Panc1 (cell line): Measurements from ENCODE around the gene SLIT3.

Source experiments
- POLR2AphosphoS5 ChIP-seq: IDR thresholded peaks from 2 replicates; pipeline ENCODE4 v1.6.1; 2012; ENCODE audit warnings: mild to moderate bottlenecking, low read depth, low read length, moderate library complexity
- TF ChIP-seq, protein P1 (sequence below): fragments of 450-650 bp; IDR thresholded peaks from 2 replicates; pipeline ENCODE4 v1.5.1; 2017; ENCODE audit warnings: mild to moderate bottlenecking
- TF ChIP-seq, protein P2 (sequence below), 2 experiments: IDR thresholded peaks; 2 replicates each; pipeline ENCODE4 v1.6.1; 2011 to 2012; ENCODE audit warnings: low read depth in 2 of 2, control low read depth in 1 of 2, low read length in 1 of 2, mild to moderate bottlenecking in 1 of 2, moderate library complexity in 1 of 2; ENCODE audit not compliant: insufficient read depth in 1 of 2

DNA sequence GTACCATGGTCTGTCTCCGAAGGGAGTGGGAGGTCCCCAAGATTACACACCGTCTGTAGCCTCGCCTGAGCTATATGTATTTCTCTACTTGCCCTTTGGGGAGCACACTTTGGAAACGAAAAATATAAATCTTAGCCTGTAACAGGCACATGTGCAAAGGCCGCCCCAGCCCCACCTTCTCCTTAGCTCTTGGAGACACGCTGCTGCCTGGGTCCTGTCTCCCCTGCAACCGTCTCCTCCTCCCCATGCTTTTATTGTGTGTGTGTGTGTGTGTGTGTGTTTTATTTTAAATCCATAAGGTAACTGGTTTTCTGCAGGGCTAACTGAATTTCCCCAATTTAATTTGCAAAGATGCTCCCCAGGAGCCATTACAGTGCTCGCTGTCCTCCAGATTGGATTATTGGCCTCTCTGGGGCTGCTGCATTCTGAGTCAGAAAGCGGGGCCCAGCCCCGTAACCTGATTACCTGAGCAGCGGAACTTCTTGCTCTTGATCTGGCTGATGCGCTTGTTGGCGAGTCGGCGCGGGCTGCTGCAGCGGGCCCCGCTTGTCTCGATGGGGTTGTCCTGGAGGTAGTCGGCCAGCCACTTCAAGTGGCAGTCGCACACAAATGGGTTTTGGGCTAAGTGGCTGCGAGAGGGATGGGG is 528.5 kb downstream of the SLIT3 start:
- TF ChIP-seq, protein P1, sequence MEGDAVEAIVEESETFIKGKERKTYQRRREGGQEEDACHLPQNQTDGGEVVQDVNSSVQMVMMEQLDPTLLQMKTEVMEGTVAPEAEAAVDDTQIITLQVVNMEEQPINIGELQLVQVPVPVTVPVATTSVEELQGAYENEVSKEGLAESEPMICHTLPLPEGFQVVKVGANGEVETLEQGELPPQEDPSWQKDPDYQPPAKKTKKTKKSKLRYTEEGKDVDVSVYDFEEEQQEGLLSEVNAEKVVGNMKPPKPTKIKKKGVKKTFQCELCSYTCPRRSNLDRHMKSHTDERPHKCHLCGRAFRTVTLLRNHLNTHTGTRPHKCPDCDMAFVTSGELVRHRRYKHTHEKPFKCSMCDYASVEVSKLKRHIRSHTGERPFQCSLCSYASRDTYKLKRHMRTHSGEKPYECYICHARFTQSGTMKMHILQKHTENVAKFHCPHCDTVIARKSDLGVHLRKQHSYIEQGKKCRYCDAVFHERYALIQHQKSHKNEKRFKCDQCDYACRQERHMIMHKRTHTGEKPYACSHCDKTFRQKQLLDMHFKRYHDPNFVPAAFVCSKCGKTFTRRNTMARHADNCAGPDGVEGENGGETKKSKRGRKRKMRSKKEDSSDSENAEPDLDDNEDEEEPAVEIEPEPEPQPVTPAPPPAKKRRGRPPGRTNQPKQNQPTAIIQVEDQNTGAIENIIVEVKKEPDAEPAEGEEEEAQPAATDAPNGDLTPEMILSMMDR, result no peak
- TF ChIP-seq, protein P2, sequence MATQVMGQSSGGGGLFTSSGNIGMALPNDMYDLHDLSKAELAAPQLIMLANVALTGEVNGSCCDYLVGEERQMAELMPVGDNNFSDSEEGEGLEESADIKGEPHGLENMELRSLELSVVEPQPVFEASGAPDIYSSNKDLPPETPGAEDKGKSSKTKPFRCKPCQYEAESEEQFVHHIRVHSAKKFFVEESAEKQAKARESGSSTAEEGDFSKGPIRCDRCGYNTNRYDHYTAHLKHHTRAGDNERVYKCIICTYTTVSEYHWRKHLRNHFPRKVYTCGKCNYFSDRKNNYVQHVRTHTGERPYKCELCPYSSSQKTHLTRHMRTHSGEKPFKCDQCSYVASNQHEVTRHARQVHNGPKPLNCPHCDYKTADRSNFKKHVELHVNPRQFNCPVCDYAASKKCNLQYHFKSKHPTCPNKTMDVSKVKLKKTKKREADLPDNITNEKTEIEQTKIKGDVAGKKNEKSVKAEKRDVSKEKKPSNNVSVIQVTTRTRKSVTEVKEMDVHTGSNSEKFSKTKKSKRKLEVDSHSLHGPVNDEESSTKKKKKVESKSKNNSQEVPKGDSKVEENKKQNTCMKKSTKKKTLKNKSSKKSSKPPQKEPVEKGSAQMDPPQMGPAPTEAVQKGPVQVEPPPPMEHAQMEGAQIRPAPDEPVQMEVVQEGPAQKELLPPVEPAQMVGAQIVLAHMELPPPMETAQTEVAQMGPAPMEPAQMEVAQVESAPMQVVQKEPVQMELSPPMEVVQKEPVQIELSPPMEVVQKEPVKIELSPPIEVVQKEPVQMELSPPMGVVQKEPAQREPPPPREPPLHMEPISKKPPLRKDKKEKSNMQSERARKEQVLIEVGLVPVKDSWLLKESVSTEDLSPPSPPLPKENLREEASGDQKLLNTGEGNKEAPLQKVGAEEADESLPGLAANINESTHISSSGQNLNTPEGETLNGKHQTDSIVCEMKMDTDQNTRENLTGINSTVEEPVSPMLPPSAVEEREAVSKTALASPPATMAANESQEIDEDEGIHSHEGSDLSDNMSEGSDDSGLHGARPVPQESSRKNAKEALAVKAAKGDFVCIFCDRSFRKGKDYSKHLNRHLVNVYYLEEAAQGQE (IDR thresholded peaks at IDR 0.05; ENCODE audit: insufficient read depth in 1 of 2, low read depth in 2 of 2, low read length in 1 of 2), result no peak
- TF ChIP-seq POLR2AphosphoS5, result no peak
